ENCODE results near the gene SLFN13. TPM values are rescaled to one million over a fixed set of nuclear protein-coding genes. Genes with fewer than 3 reads are reported as not detected.
A peak's percentile ranks its signal among the peaks of the same experiment; 100 is the strongest.

Gene SLFN13
- total RNA-seq, 1 experiment from 2014 or later = 0.10 TPM

- no TSS peak for BruUV-seq (replicated peaks)
- CTCF ChIA-PET = no interaction called here
- peak; percentile 85 for DNase-seq (ENCODE audit: low read depth, low spot score)
- H3K9me2 ChIP-seq (ENCODE audit: insufficient read depth) = no peaks in the 10 kb centered on the region
- no peak overlapping the region for H3K9ac ChIP-seq (ENCODE audit: low read length)
- peak; percentile 96 for ATAC-seq
- peak overlapping the region; percentile 39; the same call in 1 of the 2 replicates for H3K27ac ChIP-seq (ENCODE audit: low read depth, low read length)
- H3K4me2 ChIP-seq (ENCODE audit: low read length) = peak overlapping the region; percentile 80
- RAD21 ChIA-PET (ENCODE audit: low non-redundant PET in 1 of 2, low total read pairs in 2 of 2, uncharacterized antibody in 2 of 2, unreplicated experiment in 2 of 2) = no interaction called here
- H4K20me1 ChIP-seq (ENCODE audit: insufficient read depth) = no peaks in the 10 kb centered on the region
- H3K4me1 ChIP-seq (ENCODE audit: control insufficient read depth in 1 of 2, insufficient read depth in 2 of 2, low read length in 2 of 2) = peaks cover 12 to 16% of the 10 kb centered on the region in 2 experiments
- H2AFZ ChIP-seq (ENCODE audit: low read depth, low read length, poor library complexity, severe bottlenecking) = peak overlapping the region; percentile 84
- H3K79me2 ChIP-seq (ENCODE audit: insufficient read depth, low read length) = no peaks in the 10 kb centered on the region
- POLR2A ChIA-PET = no interaction called here
- H3K4me3 ChIP-seq (replicated peaks in 1 of 2; ENCODE audit: low read depth in 1 of 2, low read length in 2 of 2) = peak overlapping the region in 1 of 2 experiments; percentile 41; a peak in 2 of 4 replicates
- no peaks in the 10 kb centered on the region for H3K36me3 ChIP-seq (ENCODE audit: control insufficient read depth in 1 of 2, insufficient read depth in 2 of 2, low read length in 2 of 2)
- intact Hi-C loops (cut with micrococcal nuclease) = no loop called here
- no peaks in the 10 kb centered on the region for H3K9me3 ChIP-seq (ENCODE audit: control insufficient read depth in 1 of 2, insufficient read depth in 1 of 2, low read depth in 1 of 2, low read length in 2 of 2)
- TF ChIP-seq ZBTB33 (IDR thresholded peaks at IDR 0.05; ENCODE audit: extremely low read depth, insufficient replicate concordance, low read length) (no peak), YY1 (IDR thresholded peaks at IDR 0.05; ENCODE audit: extremely low read depth, insufficient replicate concordance, low read depth, low read length) (no peak), JUND (IDR thresholded peaks at IDR 0.05) (peak; percentile 88), ZNF274 (IDR thresholded peaks at IDR 0.05; ENCODE audit: low read depth, low read length) (no peak), EZH2 (IDR thresholded peaks at IDR 0.05) (no peak), FOSL1 (IDR thresholded peaks at IDR 0.05; ENCODE audit: low read depth) (peak; percentile 81), ZFX (IDR thresholded peaks at IDR 0.05) (no peak), RAD21 (IDR thresholded peaks at IDR 0.05; ENCODE audit: low read depth) (no peak), POLR2A (IDR thresholded peaks at IDR 0.05; ENCODE audit: borderline replicate concordance, extremely low read depth, insufficient read depth, insufficient read length) (no peak), CBX3 (IDR thresholded peaks at IDR 0.05; ENCODE audit: low read depth) (0 out of 2 replicates have a peak, but pooled peaks have one; percentile 56), EZH2phosphoT487 (IDR thresholded peaks at IDR 0.05; ENCODE audit: borderline replicate concordance) (no peak), SP1 (IDR thresholded peaks at IDR 0.05; ENCODE audit: low read depth) (peak; percentile 35; the same call in 1 of the 2 replicates), CTCF (IDR thresholded peaks at IDR 0.05 in 2 of 3, conservative IDR thresholded peaks at IDR 0.05 in 1 of 3; ENCODE audit: borderline replicate concordance in 1 of 3, insufficient read depth in 1 of 3, low read depth in 2 of 3, low read length in 2 of 3) (0 out of 6 replicates have a peak, but pooled peaks of 1 of the 3 experiments have one; percentile 9)
- TF ChIP-seq, protein P1, sequence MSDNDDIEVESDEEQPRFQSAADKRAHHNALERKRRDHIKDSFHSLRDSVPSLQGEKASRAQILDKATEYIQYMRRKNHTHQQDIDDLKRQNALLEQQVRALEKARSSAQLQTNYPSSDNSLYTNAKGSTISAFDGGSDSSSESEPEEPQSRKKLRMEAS (IDR thresholded peaks at IDR 0.05) = no peak
- TF ChIP-seq, protein P2, sequence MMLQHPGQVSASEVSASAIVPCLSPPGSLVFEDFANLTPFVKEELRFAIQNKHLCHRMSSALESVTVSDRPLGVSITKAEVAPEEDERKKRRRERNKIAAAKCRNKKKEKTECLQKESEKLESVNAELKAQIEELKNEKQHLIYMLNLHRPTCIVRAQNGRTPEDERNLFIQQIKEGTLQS (IDR thresholded peaks at IDR 0.05) = peak; percentile 76
- H3K27me3 ChIP-seq (ENCODE audit: insufficient read depth, low read length) = no peaks in the 10 kb centered on the region; the same call in 1 of the 2 replicates
These were observed 15.3 kb downstream of the SLFN13 start for GRCh38 chr17:35433075-35433894.
